GM12891 (cell line): ENCODE measurements around the gene ATXN8OS.

Experiments used
- PAX5 ChIP-seq: IDR thresholded peaks from 2 replicates; pipeline ENCODE4 v1.6.1; 2011; ENCODE audit warnings: low read length, moderate library complexity, mild to moderate bottlenecking; ENCODE audit not compliant: insufficient read depth, severe bottlenecking
- POLR2A ChIP-seq: IDR thresholded peaks from 2 replicates; pipeline ENCODE4 v1.6.1; 2011; ENCODE audit warnings: low read depth, low read length, control low read depth
- POLR2AphosphoS5 ChIP-seq: IDR thresholded peaks from 2 replicates; pipeline ENCODE4 v1.6.1; 2011; ENCODE audit warnings: low read depth, low read length, control low read depth

DNA sequence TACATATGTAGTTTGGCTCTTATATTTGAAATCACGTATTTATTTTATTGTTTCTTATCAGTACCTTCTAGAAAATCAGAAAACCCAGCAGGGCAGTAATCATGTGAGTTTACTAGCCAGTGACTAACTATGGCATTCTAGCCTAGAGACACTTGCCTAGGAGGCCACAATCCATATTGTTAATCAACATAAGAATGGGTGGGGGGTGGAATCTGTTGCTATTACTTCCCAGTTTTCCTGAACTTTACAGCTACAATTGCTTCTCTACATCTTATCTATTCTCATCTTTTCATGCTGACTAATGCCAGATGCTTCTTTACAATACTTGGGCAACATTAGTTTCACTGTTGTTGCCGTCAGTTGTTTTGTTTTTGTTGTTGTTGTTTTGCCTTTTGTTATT is 18.7 kb upstream of the ATXN8OS start:
- TF ChIP-seq POLR2AphosphoS5 (no peak), POLR2A (no peak), PAX5 (no peak)
